Measurements from ENCODE around the gene TNFAIP1. TPM values are rescaled to one million over a fixed set of nuclear protein-coding genes. Genes with fewer than 3 reads are reported as not detected.

The TNFAIP1 gene
- total and polyA plus RNA-seq, 2 of the 4 experiments (the other 2 are of a cell fraction), result 49.1 to 62.9 TPM

DNA sequence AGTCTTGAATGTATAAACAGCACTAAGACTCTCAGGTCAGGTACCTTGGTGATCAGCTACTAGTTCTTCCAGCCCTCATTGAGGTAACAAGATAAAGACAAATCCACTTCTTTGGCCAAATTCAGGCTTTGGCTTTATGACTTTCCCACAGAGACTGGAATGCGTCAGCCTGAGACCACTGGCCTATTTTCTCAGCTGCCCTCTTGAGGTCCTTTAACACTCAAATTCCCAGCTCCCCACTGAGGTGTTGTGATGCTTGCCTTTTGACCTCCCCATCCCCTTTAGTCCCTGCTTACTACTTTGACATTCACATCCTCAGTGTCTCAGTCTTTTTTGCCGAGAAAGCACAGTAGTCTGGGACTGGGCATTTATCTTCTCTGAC is 10.6 kb downstream of the TNFAIP1 start:
- dilution Hi-C loops (cut with HindIII; ENCODE audit: low sequenced_read_pairs, unreplicated experiment), result no loop called here
- Histone ChIP-seq H2AFZ (replicated peaks; ENCODE audit: low read length, poor library complexity) (no peak overlapping the region), H3K36me3 (ENCODE audit: control insufficient read depth, insufficient read depth, low read length) (peaks cover 82% of the 10 kb centered on the region), H2BK5ac (ENCODE audit: low read depth, low read length, poor library complexity, severe bottlenecking) (peak overlapping the region; percentile 79), H3K4me2 (ENCODE audit: low read depth, low read length) (no peak overlapping the region), H3K9ac (ENCODE audit: low read depth, low read length) (peak overlapping the region; percentile 27; the same call in 1 of the 2 replicates), H3K4ac (ENCODE audit: low read depth, low read length) (peak overlapping the region; percentile 72), H2BK120ac (ENCODE audit: low read depth, low read length) (0 out of 2 replicates have a peak overlapping the region, but pooled peaks have one; percentile 5), H4K8ac (ENCODE audit: low read depth in 2 of 2, low read length in 2 of 2) (peak overlapping the region in 1 of 2 experiments; percentile 46; a peak in 2 of 4 replicates), H2BK20ac (ENCODE audit: low read depth, low read length) (no peak overlapping the region), H2BK15ac (ENCODE audit: low read depth, low read length) (no peak overlapping the region; the same call in 2 of the 3 replicates), H2AK9ac (replicated peaks; ENCODE audit: low read depth, low read length, poor library complexity) (no peak overlapping the region), H4K20me1 (ENCODE audit: insufficient read depth, low read length) (peaks cover 13% of the 10 kb centered on the region), H4K5ac (ENCODE audit: low read depth, low read length) (peak overlapping the region; percentile 35; the same call in 1 of the 2 replicates), H3K56ac (ENCODE audit: extremely low read depth, insufficient read depth, low read length) (no peak overlapping the region), H2AK5ac (ENCODE audit: low read depth, low read length) (no peak overlapping the region; the same call in 1 of the 2 replicates), H3K4me3 (ENCODE audit: insufficient read depth, low read depth, low read length) (no peak overlapping the region), H3K23ac (ENCODE audit: low read depth, low read length) (peak overlapping the region; percentile 66), H3K18ac (ENCODE audit: low read depth, low read length) (peak overlapping the region; percentile 39), H3K14ac (replicated peaks; ENCODE audit: low read depth, low read length) (0 out of 2 replicates have a peak overlapping the region, but pooled peaks have one; percentile 19), H4K91ac (ENCODE audit: insufficient read depth, low read depth, low read length) (peak overlapping the region; percentile 43; the same call in 1 of the 2 replicates), H3K9me3 (ENCODE audit: control insufficient read depth, insufficient read depth, low read length) (no peaks in the 10 kb centered on the region), H3K4me1 (ENCODE audit: control insufficient read depth, insufficient read depth, low read length) (peaks cover 16% of the 10 kb centered on the region), H3K9me1 (ENCODE audit: insufficient read depth, low read length) (peaks cover 12% of the 10 kb centered on the region; the same call in 1 of the 2 replicates), H3K27ac (ENCODE audit: insufficient read depth, low read length) (peak overlapping the region; percentile 54), H3K27me3 (ENCODE audit: control insufficient read depth, insufficient read depth, low read length) (no peaks in the 10 kb centered on the region), H3K79me1 (ENCODE audit: low read depth in 1 of 2, low read length in 2 of 2) (peaks cover 20 to 63% of the 10 kb centered on the region in 2 experiments)
- POLR2A ChIA-PET (ENCODE audit: unreplicated experiment), result interaction anchor here (1.6 to 2.8 kb wide), 2 partner anchors 11 to 12 kb away, joined by 8 to 9 read pairs; partner anchors contain the start of genes IFT20, POLDIP2 and TNFAIP1
- CTCF ChIA-PET, result interaction anchor here (0.6 to 1.7 kb wide), 2 partner anchors 305 to 453 kb away, joined by 4 to 5 read pairs; partner anchors contain the start of gene LYRM9
- no peak for DNase-seq
- no TSS peak for BruUV-seq (replicated peaks)
- ATAC-seq (ENCODE audit: low read depth), result no peak
- no CpG with 5 or more reads among the region's 2 CpGs for WGBS, 2 experiments (ENCODE audit: extremely low coverage in 2 of 2, insufficient read length in 1 of 2)
- in situ Hi-C loops (cut with MboI; ENCODE audit: low sequenced_read_pairs), result loop anchor here (25.0 kb wide), 1 partner anchor 809 kb away; no protein-coding TSS in a partner anchor
- intact Hi-C loops (cut with micrococcal nuclease), result loop anchor here (2.0 kb wide), 1 partner anchor 541 kb away; no protein-coding TSS in a partner anchor
- TF ChIP-seq CTCF (conservative IDR thresholded peaks at IDR 0.05; ENCODE audit: low read depth, low read length) (no peak), RCOR1 (IDR thresholded peaks at IDR 0.05; ENCODE audit: insufficient replicate concordance, low read length) (no peak), MAFK (IDR thresholded peaks at IDR 0.05; ENCODE audit: low read depth, low read length) (no peak), USF2 (IDR thresholded peaks at IDR 0.05; ENCODE audit: low read depth, low read length) (no peak), NFE2L2 (IDR thresholded peaks at IDR 0.05; ENCODE audit: low read depth, low read length) (no peak), MXI1 (IDR thresholded peaks at IDR 0.05; ENCODE audit: borderline replicate concordance, low read depth, low read length) (no peak), RAD21 (IDR thresholded peaks at IDR 0.05; ENCODE audit: low read length) (no peak), RFX5 (IDR thresholded peaks at IDR 0.05; ENCODE audit: low read depth, low read length) (no peak), BHLHE40 (IDR thresholded peaks at IDR 0.05; ENCODE audit: low read depth, low read length) (no peak), FOS (IDR thresholded peaks at IDR 0.05; ENCODE audit: low read depth, low read length) (no peak), CEBPB (IDR thresholded peaks at IDR 0.05; ENCODE audit: low read depth, low read length) (no peak), POLR2A (IDR thresholded peaks at IDR 0.05; ENCODE audit: low read depth, low read length) (no peak), MAZ (IDR thresholded peaks at IDR 0.05; ENCODE audit: borderline replicate concordance, low read depth, low read length) (no peak), CHD1 (IDR thresholded peaks at IDR 0.05; ENCODE audit: low read depth, low read length) (no peak)
- TF ChIP-seq, protein P1, sequence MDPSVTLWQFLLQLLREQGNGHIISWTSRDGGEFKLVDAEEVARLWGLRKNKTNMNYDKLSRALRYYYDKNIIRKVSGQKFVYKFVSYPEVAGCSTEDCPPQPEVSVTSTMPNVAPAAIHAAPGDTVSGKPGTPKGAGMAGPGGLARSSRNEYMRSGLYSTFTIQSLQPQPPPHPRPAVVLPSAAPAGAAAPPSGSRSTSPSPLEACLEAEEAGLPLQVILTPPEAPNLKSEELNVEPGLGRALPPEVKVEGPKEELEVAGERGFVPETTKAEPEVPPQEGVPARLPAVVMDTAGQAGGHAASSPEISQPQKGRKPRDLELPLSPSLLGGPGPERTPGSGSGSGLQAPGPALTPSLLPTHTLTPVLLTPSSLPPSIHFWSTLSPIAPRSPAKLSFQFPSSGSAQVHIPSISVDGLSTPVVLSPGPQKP (IDR thresholded peaks at IDR 0.05; ENCODE audit: borderline replicate concordance, low read depth, low read length), result no peak

Data from IMR-90 (cell line).